ENCODE measurements around the gene NUMBL. TPM values are rescaled to one million over a fixed set of nuclear protein-coding genes. Genes with fewer than 3 reads are reported as not detected.
"Not testable (repeated sequence)": the region's sequence is repeated elsewhere in the genome, so short reads cannot be mapped to it uniquely, and the experiment has no call there.

Gene NUMBL
- total and polyA plus RNA-seq, 9 of the 15 experiments (the other 6 are each of a cell fraction or from before 2014, with no cell fraction given) = 0.39 to 38.6 (median 6.6) TPM

GRCh38 chr19:40655684-40656083 is 34.8 kb downstream of the NUMBL start:
- H3K9ac ChIP-seq (ENCODE audit: insufficient read depth in 1 of 2, low read depth in 2 of 2, low read length in 2 of 2); H3K9me3 ChIP-seq (replicated peaks; ENCODE audit: control insufficient read depth, insufficient read depth, low read depth, low read length); BruUV-seq (replicated peaks); FAIRE-seq; H4K20me1 ChIP-seq (replicated peaks; ENCODE audit: control insufficient read depth, insufficient read depth, low read length); H3K79me2 ChIP-seq (ENCODE audit: control insufficient read depth, insufficient read depth, low read length); H3K4me1 ChIP-seq (replicated peaks in 1 of 2; ENCODE audit: control insufficient read depth in 2 of 2, insufficient read depth in 2 of 2, low read length in 2 of 2); intact Hi-C loops (cut with micrococcal nuclease); H3K4me3 ChIP-seq; POLR2A ChIA-PET; H3K27ac ChIP-seq (ENCODE audit: extremely low read depth, low read depth, low read length); ATAC-seq; H3K9me1 ChIP-seq (ENCODE audit: control insufficient read depth, insufficient read depth, low read length); DNase-seq (ENCODE audit: extremely low read depth in 1 of 4, low spot score in 3 of 4); H3K27me3 ChIP-seq (ENCODE audit: control insufficient read depth in 2 of 2, insufficient read depth in 2 of 2, low read length in 2 of 2); H2AFZ ChIP-seq (ENCODE audit: low read depth, low read length); H3K4me2 ChIP-seq (ENCODE audit: insufficient read depth, low read length); CTCF ChIA-PET (ENCODE audit: low intra/inter-chr PET ratio); H3K36me3 ChIP-seq (ENCODE audit: control insufficient read depth, insufficient read depth, low read length): not testable (repeated sequence)
- in situ Hi-C loops (cut with MboI) = loop anchor here (5.0 kb wide), 1 partner anchor 487 kb away; no protein-coding TSS in a partner anchor
- WGBS (ENCODE audit: insufficient coverage, low coverage, missing lambda C conversion rate) = 70% methylated on average over 6 of the region's 7 CpGs

- DNase-seq (ENCODE audit: extremely low read depth in 1 of 4, low spot score in 3 of 4); H3K9me1 ChIP-seq (ENCODE audit: control insufficient read depth, insufficient read depth, low read length); ATAC-seq; H2AFZ ChIP-seq (ENCODE audit: low read depth, low read length); FAIRE-seq; in situ Hi-C loops (cut with MboI); H3K27me3 ChIP-seq (ENCODE audit: control insufficient read depth in 2 of 2, insufficient read depth in 2 of 2, low read length in 2 of 2); H4K20me1 ChIP-seq (replicated peaks; ENCODE audit: control insufficient read depth, insufficient read depth, low read length); intact Hi-C loops (cut with micrococcal nuclease); H3K79me2 ChIP-seq (ENCODE audit: control insufficient read depth, insufficient read depth, low read length); H3K36me3 ChIP-seq (ENCODE audit: control insufficient read depth, insufficient read depth, low read length); H3K27ac ChIP-seq (ENCODE audit: extremely low read depth, low read depth, low read length); H3K4me3 ChIP-seq; CTCF ChIA-PET (ENCODE audit: low intra/inter-chr PET ratio); H3K9me3 ChIP-seq (replicated peaks; ENCODE audit: control insufficient read depth, insufficient read depth, low read depth, low read length); BruUV-seq (replicated peaks); H3K4me2 ChIP-seq (ENCODE audit: insufficient read depth, low read length); H3K4me1 ChIP-seq (replicated peaks in 1 of 2; ENCODE audit: control insufficient read depth in 2 of 2, insufficient read depth in 2 of 2, low read length in 2 of 2); H3K9ac ChIP-seq (ENCODE audit: insufficient read depth in 1 of 2, low read depth in 2 of 2, low read length in 2 of 2): not testable (repeated sequence)
- WGBS (ENCODE audit: insufficient coverage, low coverage, missing lambda C conversion rate) = 73% methylated on average over 11 of the region's 11 CpGs
- POLR2A ChIA-PET = interaction anchor here (0.8 kb wide), 1 partner anchor 8 kb away, joined by 3 read pairs; no protein-coding TSS in a partner anchor
Measured at GRCh38 chr19:40652303-40652702, 38.1 kb downstream of the NUMBL start.

Measured in K562 (cell line).